WI38 (cell line): ENCODE measurements around the gene REV3L.
"Not testable (repeated sequence)": the region's sequence is repeated elsewhere in the genome, so short reads cannot be mapped to it uniquely, and the experiment has no call there.

Source experiments
- H3K4me3 ChIP-seq: 2 replicates; pipeline ENCODE4 v1.5.1; 2011; ENCODE audit warnings: low read depth, mild to moderate bottlenecking, control low read depth, low read length
- CTCF ChIP-seq: IDR thresholded peaks from 2 replicates; pipeline ENCODE4 v1.5.1; 2012; ENCODE audit warnings: low read depth, mild to moderate bottlenecking, control low read depth, low read length

REV3L gene

GRCh38 chr6:111307275-111307858 lies 175.7 kb downstream of the REV3L start:
- no peak overlapping the region for H3K4me3 ChIP-seq
- TF ChIP-seq CTCF = no peak

DNA sequence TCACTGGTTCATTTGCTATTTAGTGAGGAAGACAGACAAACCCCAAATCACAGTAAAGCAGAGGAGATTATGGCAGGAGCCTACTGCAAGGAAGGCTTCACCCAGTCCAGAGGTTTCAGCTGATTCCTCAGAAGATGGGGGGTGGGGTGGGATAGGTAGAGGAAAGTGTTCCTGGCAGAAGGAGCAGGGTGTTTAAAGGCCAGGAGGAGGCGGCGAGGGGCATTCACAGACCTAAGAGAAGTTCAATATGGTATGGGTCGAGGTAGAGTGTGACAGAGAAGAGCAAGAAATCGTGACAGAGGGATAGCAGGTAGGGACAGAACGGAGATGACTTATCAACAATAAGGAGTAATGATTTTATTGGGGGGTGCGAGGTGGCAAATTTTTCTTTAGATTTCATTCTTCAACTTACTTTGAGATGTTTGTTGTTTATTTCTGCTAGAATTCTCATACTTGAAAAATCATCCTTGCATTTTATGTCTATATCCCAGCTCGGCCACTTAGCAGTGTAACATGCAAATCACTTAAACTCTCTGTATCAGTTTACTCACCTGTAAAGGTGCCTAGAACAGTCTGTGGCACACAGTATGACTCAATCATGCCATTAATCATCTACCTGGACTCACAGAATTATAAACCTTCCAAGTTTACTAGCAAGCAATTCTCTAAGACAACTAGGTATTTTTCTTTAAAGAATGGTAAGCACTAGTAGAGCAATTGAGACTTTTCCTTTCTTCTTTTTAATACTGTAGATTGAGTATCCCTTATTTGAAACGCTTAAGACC lies 176.7 kb downstream of the REV3L start:
- H3K4me3 ChIP-seq = no peak overlapping the region
- TF ChIP-seq CTCF = no peak

- no peak overlapping the region for H3K4me3 ChIP-seq
- no peak for TF ChIP-seq CTCF
Measured at GRCh38 chr6:111301946-111302345, 181.1 kb downstream of the REV3L start.

GRCh38 chr6:111300938-111301800 lies 181.8 kb downstream of the REV3L start:
- not testable (repeated sequence) for H3K4me3 ChIP-seq

DNA sequence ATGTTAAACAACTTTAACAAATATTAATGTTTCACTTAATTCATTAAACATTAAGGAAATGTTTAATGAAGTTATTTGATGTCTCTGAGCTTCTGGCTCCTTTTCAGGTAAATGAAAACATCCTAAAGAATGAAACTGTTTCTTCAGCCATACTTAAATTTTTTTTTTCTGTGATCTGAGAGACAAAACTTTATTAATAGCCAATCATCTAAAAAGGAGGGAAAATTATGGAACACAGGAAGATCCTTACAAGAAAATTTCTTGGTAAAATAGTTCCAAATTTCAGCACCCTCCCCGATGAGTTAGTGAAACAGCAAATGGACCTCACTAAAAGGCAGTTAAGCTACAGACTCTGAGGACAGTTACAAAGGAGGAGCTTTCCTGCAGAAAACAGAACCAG lies 185.2 kb downstream of the REV3L start:
- no peak for TF ChIP-seq CTCF
- no peak overlapping the region for H3K4me3 ChIP-seq

DNA sequence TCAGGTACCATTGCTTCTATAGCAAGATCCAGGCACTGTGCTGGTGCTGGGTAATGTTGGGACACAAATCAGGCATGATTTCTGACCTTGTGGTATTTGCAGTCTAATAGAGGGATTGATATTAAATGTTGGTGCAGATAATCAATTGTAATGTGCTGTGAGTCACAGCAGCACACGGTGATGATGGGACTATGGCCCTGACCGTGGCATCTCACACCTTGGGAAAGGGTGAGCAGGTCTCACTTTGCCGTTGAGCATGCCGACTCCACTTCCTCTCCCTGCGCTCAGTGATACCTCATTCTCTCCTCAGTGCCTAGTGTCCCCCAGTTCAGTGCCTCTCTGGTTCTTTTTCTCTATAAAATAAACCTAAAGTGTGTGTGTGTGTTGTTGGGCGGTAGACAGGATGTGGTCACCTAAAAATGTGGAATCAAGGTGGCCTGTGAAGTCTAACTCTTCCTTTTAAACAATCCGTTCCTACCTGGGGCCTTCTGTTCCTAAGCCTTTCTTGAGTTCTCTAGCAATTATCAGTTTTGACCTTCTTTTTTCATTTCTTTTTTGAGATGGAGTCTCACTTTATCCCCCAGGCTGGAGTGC lies 188.5 kb downstream of the REV3L start:
- no peak overlapping the region for H3K4me3 ChIP-seq
- TF ChIP-seq CTCF = no peak

DNA sequence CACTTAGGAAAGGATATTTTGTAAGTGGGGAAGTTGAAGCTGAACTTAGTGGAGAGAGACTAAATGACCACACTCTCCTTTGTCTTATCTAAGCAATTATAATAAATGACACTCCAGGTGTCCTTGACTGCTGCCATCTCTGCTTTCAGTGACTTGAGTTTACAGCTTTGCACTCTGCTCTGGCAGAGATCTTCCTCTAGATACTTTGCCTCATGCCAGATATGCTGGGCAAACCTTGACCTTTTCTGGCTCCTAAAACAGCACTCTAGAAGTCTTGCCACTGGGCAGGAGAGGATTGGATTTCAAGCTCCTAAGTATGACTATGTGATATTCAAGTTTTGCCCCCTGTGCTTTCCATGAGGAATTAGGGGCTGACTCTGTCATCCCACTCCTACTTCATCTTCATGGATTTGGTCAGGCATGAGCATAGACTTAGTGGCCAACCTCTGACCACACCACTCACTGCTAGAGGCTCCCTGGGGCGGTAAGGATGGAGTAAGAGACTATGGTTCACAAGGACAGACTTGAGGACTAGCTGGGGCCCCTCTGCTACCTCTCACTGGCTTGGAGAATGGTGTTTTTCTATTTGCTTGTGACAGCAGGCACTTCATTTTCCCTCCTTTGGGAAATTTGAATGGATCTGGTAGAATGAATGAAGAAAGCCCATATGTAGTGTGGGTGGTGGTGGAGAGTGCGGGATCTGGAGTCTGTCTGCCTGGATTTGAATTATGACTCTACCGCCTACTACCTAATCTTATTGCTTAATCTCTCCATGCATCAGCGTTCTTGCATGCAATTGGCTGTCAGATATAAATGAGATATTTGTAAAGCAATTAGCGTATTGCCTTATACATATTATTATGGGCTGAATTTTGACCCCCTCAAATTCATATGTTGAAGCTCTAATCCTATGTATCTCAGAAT lies 191.4 kb downstream of the REV3L start:
- TF ChIP-seq CTCF = no peak
- no peak overlapping the region for H3K4me3 ChIP-seq

- H3K4me3 ChIP-seq = not testable (repeated sequence)
Measured at GRCh38 chr6:111290689-111291335, 192.2 kb downstream of the REV3L start.

- not testable (repeated sequence) for H3K4me3 ChIP-seq
Measured at GRCh38 chr6:111284356-111284755, 198.7 kb downstream of the REV3L start.
